Panc1 (cell line): ENCODE measurements around the gene MAP2K6.

Experiments
- POLR2AphosphoS5 ChIP-seq: IDR thresholded peaks from 2 replicates; pipeline ENCODE4 v1.6.1; 2012; ENCODE audit warnings: mild to moderate bottlenecking, low read depth, low read length, moderate library complexity
- TF ChIP-seq, protein P1 (sequence below): fragments of 450-650 bp; IDR thresholded peaks from 2 replicates; pipeline ENCODE4 v1.5.1; 2017; ENCODE audit warnings: mild to moderate bottlenecking

DNA sequence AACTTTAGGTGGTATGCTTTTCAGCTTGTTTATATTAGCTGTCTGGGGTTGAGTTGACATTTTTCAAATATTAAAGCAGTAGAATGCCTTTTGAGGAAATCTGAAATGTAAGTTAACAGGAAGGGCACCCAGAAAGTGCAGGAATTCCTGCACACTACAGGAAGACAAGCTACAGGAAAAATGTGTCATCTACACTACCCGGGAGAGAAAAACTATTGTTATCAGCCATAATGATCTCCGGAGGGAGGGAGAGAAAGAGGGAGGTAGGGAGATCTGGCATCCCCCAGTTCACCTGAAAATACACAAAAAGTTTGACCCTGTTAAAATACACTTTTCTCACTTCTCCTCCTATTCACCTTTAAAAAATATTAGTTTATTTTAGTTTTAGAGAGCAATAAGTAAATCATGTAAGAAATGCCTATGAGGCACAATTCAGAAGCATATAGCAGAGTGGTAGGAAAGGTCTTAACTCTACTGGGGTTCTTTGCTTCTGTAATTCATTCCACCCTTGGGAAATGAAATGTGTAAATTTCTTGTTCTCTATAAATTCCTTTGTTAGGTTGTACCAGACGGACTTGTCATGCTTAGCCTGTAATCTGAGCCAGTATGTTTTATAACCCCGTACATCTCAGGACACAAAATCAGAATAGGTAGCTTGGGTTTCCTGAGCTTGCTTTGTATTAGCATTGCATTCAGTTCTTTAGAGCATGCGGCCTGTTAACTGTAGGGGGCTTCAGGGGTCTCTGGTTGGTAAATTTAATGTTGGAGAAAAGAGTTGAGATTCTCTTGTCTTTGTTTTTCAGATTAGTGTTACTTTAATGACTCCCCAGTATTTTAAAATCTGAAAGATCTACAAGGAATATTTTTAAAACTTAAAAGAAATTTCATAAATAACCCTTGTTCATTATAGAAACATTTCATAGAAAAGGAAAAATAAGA lies 3.3 kb downstream of the MAP2K6 start:
- no peak for TF ChIP-seq POLR2AphosphoS5
- TF ChIP-seq, protein P1, sequence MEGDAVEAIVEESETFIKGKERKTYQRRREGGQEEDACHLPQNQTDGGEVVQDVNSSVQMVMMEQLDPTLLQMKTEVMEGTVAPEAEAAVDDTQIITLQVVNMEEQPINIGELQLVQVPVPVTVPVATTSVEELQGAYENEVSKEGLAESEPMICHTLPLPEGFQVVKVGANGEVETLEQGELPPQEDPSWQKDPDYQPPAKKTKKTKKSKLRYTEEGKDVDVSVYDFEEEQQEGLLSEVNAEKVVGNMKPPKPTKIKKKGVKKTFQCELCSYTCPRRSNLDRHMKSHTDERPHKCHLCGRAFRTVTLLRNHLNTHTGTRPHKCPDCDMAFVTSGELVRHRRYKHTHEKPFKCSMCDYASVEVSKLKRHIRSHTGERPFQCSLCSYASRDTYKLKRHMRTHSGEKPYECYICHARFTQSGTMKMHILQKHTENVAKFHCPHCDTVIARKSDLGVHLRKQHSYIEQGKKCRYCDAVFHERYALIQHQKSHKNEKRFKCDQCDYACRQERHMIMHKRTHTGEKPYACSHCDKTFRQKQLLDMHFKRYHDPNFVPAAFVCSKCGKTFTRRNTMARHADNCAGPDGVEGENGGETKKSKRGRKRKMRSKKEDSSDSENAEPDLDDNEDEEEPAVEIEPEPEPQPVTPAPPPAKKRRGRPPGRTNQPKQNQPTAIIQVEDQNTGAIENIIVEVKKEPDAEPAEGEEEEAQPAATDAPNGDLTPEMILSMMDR, result no peak
